HUES6 (cell line): ENCODE measurements around the gene OTUB2.

Experiments
- H3K27ac ChIP-seq: 2 replicates; pipeline ENCODE4 v1.7.0; 2013; ENCODE audit warnings: low read depth, mild to moderate bottlenecking, low read length, inconsistent platforms
- H3K27me3 ChIP-seq: 2 replicates; pipeline ENCODE4 v1.6.1; 2013; ENCODE audit warnings: low read length; ENCODE audit not compliant: control insufficient read depth, insufficient read depth
- H3K36me3 ChIP-seq: 2 replicates; pipeline ENCODE4 v1.6.1; 2013; ENCODE audit warnings: low read length; ENCODE audit not compliant: control insufficient read depth, insufficient read depth
- H3K4me1 ChIP-seq: 2 replicates; pipeline ENCODE4 v1.6.1; 2013; ENCODE audit warnings: low read length; ENCODE audit not compliant: control insufficient read depth, insufficient read depth
- H3K4me3 ChIP-seq: 2 replicates; pipeline ENCODE4 v1.5.1; 2013; ENCODE audit warnings: low read depth, low read length
- H3K9ac ChIP-seq: one replicate; pipeline ENCODE4 v1.6.1; 2013; ENCODE audit warnings: mild to moderate bottlenecking, low read length
- H3K9me3 ChIP-seq: 2 replicates; pipeline ENCODE4 v1.6.1; 2013; ENCODE audit warnings: low read depth, low read length; ENCODE audit not compliant: control insufficient read depth, insufficient read depth

OTUB2 gene

DNA sequence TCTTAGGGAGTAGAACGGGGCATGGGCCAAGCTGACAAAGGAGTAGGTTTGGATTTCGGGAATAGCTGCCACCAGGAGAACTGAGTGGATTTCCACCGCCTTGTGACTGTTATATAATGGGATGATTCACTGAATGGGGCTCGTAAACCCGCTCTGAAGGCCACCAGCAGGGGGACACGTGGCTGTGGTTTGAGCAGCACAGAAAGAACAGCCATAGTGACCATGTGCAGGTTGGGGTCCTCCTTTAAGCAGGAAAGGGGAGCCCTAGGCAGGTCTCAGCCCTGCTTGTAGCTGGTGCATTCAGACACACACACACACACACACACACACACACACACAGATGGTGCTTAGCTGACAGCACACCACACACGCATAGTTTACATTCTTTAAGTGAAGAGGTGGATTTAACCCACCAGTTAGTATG is 41.1 kb upstream of the OTUB2 start:
- H3K4me3 ChIP-seq, result no peak overlapping the region
- no peaks in the 10 kb centered on the region for H3K27me3 ChIP-seq

GRCh38 chr14:93986955-93987354 is 39.2 kb upstream of the OTUB2 start:
- H3K4me3 ChIP-seq, result no peak overlapping the region
- H3K9ac ChIP-seq, result no peak overlapping the region
- H3K27me3 ChIP-seq, result no peaks in the 10 kb centered on the region
- H3K4me1 ChIP-seq, result peaks cover 15% of the 10 kb centered on the region
- H3K9me3 ChIP-seq, result no peaks in the 10 kb centered on the region
- no peak overlapping the region for H3K27ac ChIP-seq
- H3K36me3 ChIP-seq, result no peaks in the 10 kb centered on the region

More for the DNA sequence above, 41.1 kb upstream of the OTUB2 start:
- Histone ChIP-seq H3K36me3 (no peaks in the 10 kb centered on the region), H3K27ac (no peak overlapping the region), H3K9me3 (no peaks in the 10 kb centered on the region), H3K9ac (no peak overlapping the region), H3K4me1 (peaks cover 15% of the 10 kb centered on the region)

- Histone ChIP-seq H3K36me3 (no peaks in the 10 kb centered on the region), H3K4me3 (no peak overlapping the region), H3K9ac (no peak overlapping the region), H3K27ac (no peak overlapping the region), H3K9me3 (no peaks in the 10 kb centered on the region), H3K4me1 (peaks cover 15% of the 10 kb centered on the region), H3K27me3 (no peaks in the 10 kb centered on the region)
Measured at GRCh38 chr14:93987376-93987775, 38.8 kb upstream of the OTUB2 start.

GRCh38 chr14:93987815-93988476 is 38.2 kb upstream of the OTUB2 start:
- no peaks in the 10 kb centered on the region for H3K9me3 ChIP-seq
- H3K4me3 ChIP-seq, result no peak overlapping the region
- H3K27ac ChIP-seq, result no peak overlapping the region
- H3K36me3 ChIP-seq, result no peaks in the 10 kb centered on the region
- H3K27me3 ChIP-seq, result no peaks in the 10 kb centered on the region
- no peak overlapping the region for H3K9ac ChIP-seq
- peaks cover 15% of the 10 kb centered on the region for H3K4me1 ChIP-seq

GRCh38 chr14:93989939-93990338 is 36.2 kb upstream of the OTUB2 start:
- Histone ChIP-seq H3K36me3 (no peaks in the 10 kb centered on the region), H3K27ac (no peak overlapping the region)

DNA sequence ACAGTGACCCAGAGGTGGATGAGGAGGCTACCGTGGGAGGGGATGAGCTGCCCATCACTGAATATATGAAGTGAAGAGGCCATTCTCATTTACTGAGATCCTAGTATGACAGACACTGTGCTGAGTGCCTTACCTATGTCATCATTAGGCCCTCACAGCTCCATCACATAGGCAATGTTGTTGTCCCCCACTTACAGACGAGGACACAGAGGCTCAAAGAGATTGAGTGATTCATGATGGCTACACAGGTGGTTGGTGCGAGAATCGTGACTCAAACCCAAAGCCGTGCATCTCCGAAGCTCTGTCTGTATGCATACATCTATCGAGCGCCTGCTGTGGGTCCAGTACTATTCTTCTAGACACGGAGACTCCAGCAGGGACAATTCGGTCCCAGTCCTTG is 34.9 kb upstream of the OTUB2 start:
- no peak overlapping the region for H3K27ac ChIP-seq
- no peaks in the 10 kb centered on the region for H3K9me3 ChIP-seq
- H3K4me1 ChIP-seq, result peaks cover 9% of the 10 kb centered on the region
- H3K36me3 ChIP-seq, result no peaks in the 10 kb centered on the region
- no peak overlapping the region for H3K4me3 ChIP-seq
- no peak overlapping the region for H3K9ac ChIP-seq
- no peaks in the 10 kb centered on the region for H3K27me3 ChIP-seq

More at GRCh38 chr14:93989939-93990338, 36.2 kb upstream of the OTUB2 start:
- peaks cover 9% of the 10 kb centered on the region for H3K4me1 ChIP-seq
- H3K9ac ChIP-seq, result no peak overlapping the region
- H3K9me3 ChIP-seq, result no peaks in the 10 kb centered on the region
- no peaks in the 10 kb centered on the region for H3K27me3 ChIP-seq
- no peak overlapping the region for H3K4me3 ChIP-seq

DNA sequence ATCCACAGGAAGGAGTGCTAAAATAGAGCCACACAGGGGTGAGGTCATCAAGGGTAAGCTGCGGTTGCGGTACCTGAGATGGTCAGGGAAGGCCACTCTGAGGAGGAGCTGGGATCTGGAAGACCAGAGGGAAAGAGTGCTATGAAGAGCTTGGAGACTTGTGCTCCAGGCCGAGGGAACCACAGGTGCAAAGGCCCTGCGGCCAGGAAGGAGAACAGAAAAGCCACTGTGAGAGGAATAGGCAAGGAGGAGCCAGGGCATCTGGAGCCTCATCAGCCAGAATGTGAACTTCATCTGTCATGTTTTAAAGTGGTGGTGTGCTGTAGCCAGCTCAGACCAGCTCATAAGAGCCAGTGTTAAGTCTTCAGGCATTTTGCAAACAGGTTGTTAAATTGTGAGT is 34.5 kb upstream of the OTUB2 start:
- Histone ChIP-seq H3K27me3 (no peaks in the 10 kb centered on the region), H3K4me3 (no peak overlapping the region), H3K27ac (no peak overlapping the region), H3K36me3 (no peaks in the 10 kb centered on the region), H3K9me3 (no peaks in the 10 kb centered on the region), H3K9ac (no peak overlapping the region), H3K4me1 (peaks cover 9% of the 10 kb centered on the region)

DNA sequence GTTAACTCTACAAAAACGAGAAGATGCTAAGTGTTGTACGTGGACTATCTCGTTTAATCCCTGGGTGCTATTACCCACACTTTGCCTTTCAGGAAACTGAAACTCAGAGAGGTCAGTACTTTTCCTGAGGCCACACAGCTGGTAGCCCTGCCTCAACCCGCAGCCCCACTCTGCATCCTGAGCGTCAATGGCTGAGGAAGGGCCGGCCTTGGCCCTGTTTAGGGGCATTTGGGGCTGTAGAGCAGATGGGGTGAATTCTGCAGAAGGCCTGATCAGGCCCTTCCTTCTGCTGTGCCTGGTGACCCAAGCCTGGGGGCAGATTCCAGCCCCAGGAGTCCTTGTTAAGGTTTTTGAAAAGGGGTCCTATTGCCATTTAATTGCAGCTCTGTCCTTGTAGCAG is 32.8 kb upstream of the OTUB2 start:
- no peaks in the 10 kb centered on the region for H3K27me3 ChIP-seq
- H3K9me3 ChIP-seq, result no peaks in the 10 kb centered on the region
- H3K27ac ChIP-seq, result no peak overlapping the region
- H3K4me1 ChIP-seq, result no peaks in the 10 kb centered on the region; the same call in 1 of the 2 replicates
- H3K36me3 ChIP-seq, result no peaks in the 10 kb centered on the region
- no peak overlapping the region for H3K9ac ChIP-seq
- no peak overlapping the region for H3K4me3 ChIP-seq

DNA sequence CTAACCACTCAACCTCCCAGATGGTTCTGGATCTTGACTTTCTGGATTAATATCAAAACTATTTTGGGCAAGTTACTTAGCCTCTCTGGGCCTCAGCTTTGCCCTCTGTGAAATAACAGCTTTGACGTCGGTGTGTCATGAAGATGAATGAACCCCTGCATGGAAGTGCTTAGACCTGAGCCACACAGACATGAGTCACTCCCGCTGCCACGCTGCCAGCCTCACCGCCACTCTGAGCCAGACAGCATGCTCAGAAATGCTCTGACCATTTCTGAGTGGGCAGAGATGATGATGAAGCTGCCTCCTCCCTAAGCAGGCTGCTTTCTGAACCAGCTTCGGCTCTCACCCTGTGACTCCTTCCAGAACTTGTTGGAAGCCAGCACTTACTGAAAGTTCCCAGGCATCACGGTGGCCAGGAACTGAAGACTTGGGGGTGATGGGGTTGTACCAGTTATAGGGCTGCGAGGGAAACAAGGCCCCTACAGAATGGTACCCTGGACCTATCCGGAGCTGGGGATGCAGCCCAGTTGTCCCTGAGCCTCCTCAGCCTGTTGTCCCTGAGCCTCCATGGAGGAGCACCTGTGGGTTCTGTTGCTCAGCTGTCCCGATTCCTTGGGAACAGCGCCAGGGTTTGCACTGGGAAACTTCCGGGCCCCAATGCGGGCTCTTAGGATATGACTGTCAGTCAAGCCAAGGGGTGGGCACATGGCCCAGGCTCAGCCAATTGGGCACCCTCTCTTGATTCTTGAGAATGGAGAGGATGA is 31.0 kb upstream of the OTUB2 start:
- Histone ChIP-seq H3K9ac (no peak overlapping the region), H3K4me1 (no peaks in the 10 kb centered on the region; the same call in 1 of the 2 replicates), H3K36me3 (no peaks in the 10 kb centered on the region), H3K4me3 (no peak overlapping the region), H3K9me3 (no peaks in the 10 kb centered on the region), H3K27ac (no peak overlapping the region), H3K27me3 (no peaks in the 10 kb centered on the region)

DNA sequence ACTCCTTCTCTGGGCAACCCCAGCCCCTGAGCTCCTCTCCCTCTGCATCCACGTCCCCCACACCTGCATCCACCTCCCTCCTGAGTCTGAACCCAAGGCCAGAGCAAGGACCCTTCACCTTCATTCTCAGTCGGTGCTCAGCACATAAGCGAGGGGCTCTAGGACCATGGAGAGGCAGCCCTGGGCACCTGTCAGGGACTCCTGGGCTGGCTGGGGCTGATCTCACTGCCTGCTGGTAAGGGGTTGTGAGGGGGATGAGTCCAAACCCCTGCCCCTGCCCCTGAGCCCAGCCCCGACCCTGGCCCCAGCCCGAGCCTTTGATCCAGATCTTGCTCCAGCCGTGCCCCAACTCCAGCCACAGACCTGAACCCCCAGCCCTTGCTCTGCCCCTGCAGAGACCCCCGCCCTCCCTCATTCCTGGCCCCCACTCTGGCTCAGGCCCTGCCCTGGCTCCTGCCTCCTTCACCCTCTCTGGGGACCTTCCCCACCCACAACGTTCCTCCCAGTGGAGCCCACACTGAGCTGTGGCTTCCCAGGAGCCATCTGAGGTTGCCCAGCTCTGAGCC is 29.9 kb upstream of the OTUB2 start:
- Histone ChIP-seq H3K36me3 (no peaks in the 10 kb centered on the region), H3K9me3 (no peaks in the 10 kb centered on the region), H3K4me1 (no peaks in the 10 kb centered on the region; the same call in 1 of the 2 replicates), H3K9ac (no peak overlapping the region), H3K4me3 (no peak overlapping the region), H3K27ac (no peak overlapping the region), H3K27me3 (peaks cover 3% of the 10 kb centered on the region)

DNA sequence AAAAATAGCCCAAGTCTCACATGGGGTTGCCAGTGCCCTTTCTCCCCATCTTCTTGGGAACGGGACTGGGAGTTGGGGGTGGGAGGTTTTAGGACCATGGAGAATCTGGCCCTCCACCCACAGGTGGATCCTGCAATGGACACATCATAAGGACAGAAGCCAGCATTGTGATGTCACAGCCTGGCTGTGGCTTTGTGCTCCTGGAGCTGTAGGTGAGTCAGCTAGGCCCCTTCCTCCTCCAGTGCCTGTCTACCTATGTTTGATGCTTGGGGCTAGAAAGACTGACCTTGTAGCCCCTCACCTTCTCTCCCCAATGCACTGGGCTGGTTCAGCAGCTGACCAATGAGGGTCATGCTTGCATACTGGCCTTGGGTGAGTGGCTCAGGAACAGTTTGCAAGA is 29.1 kb upstream of the OTUB2 start, which contains the start of gene CCDC197:
TSS of gene CCDC197 (plus strand) at position 220 of the 400 bp plus-strand sequence. CDS start 831 bp downstream, outside the sequence.
- Histone ChIP-seq H3K9ac (no peak within 1 kb of the TSS), H3K36me3 (no peaks in the 10 kb centered on the region), H3K27ac (no peak within 1 kb of the TSS), H3K4me3 (no peak within 1 kb of the TSS), H3K9me3 (no peaks in the 10 kb centered on the region), H3K27me3 (peaks cover 8% of the 10 kb centered on the region), H3K4me1 (peaks cover 5% of the 10 kb centered on the region; the same call in 1 of the 2 replicates)
